Stomach (tissue), 9 donors: ENCODE measurements around the gene FAM89A. TPM values are rescaled to one million over a fixed set of nuclear protein-coding genes. Genes with fewer than 3 reads are reported as not detected.
A peak's percentile ranks its signal among the peaks of the same experiment; 100 is the strongest.

ENCODE experiments used
- DNase-seq, 2 donors: peaks; one replicate each; pipeline versions ENCODE4 v3.0.0 to v3.0.0-alpha.2; 2013 to 2019
- H3K27ac ChIP-seq, 5 donors: fragments of 200-600 bp in 4 of 5; sonication (generic) in 4 of 5; one replicate each; pipeline ENCODE4 v1.5.1; 2013 to 2019; ENCODE audit warnings: mild to moderate bottlenecking in 1 of 5, moderate library complexity in 1 of 5
- H3K27me3 ChIP-seq, 3 donors: fragments of 200-600 bp; sonication (generic); one replicate each; pipeline ENCODE4 v1.5.1; 2017 to 2019; ENCODE audit warnings: mixed run types in 1 of 3
- H3K36me3 ChIP-seq, 4 donors: fragments of 200-600 bp; sonication (generic); 1 replicate in 3 of 4; 2 replicates in 1 of 4; pipeline ENCODE4 v1.5.1; 2016 to 2019
- H3K4me1 ChIP-seq, 4 donors: fragments of 200-600 bp; sonication (generic); one replicate each; pipeline ENCODE4 v1.5.1; 2016 to 2019
- H3K4me3 ChIP-seq, 4 donors: fragments of 200-600 bp; sonication (generic) in 3 of 4; one replicate each; pipeline ENCODE4 v1.5.1; 2016 to 2019; ENCODE audit warnings: mild to moderate bottlenecking in 1 of 4
- H3K9me3 ChIP-seq, 4 donors: fragments of 200-600 bp; sonication (generic); one replicate each; pipeline ENCODE4 v1.5.1; 2016 to 2019
- CTCF ChIP-seq, 7 experiments: fragments of 450-650 bp in 4 of 7; fragments of 200-600 bp in 3 of 7; sonication (generic) in 3 of 7; IDR thresholded peaks; one replicate each; pipeline ENCODE4 v1.5.1; 2016 to 2019; ENCODE audit warnings: antibody characterized with exemption in 7 of 7, control low read depth in 2 of 7, mild to moderate bottlenecking in 1 of 7
- EP300 ChIP-seq: sonication (generic); formaldehyde crosslinking; IDR thresholded peaks from one replicate; pipeline ENCODE4 v1.6.1; 2017; ENCODE audit warnings: antibody characterized with exemption
- POLR2A ChIP-seq, 4 donors: fragments of 450-650 bp; IDR thresholded peaks; one replicate each; pipeline ENCODE4 v1.6.1; 2016; ENCODE audit warnings: antibody characterized with exemption in 4 of 4, control low read depth in 2 of 4, mild to moderate bottlenecking in 1 of 4, moderate library complexity in 1 of 4
- POLR2AphosphoS5 ChIP-seq, 3 donors: sonication (generic); formaldehyde crosslinking; IDR thresholded peaks; one replicate each; pipeline ENCODE4 v1.6.1; 2016; ENCODE audit warnings: antibody characterized with exemption in 3 of 3
- WGBS, 5 donors: extraction: QIAGEN DNeasy Blood & Tissue Kit in 3 of 5; methylation state at CpG; one replicate each; pipeline versions ENCODE4 v1.1.5 to v1.1.7; 2013 to 2018; 5-methylcytosine and 5-hydroxymethylcytosine counted together
- intact Hi-C: fragments of 100-400 bp; cut with DNase I; formaldehyde crosslinking; loops from one replicate; pipeline ENCODE4 v1.15.1; 2023; ENCODE audit warnings: low total_unique reads
- polyA plus RNA-seq, 3 donors: library from polyadenylated mRNA; stranded (reverse); fragments of 200-250 nt; gene quantifications; one replicate each; pipeline ENCODE4 v1.2.3, GENCODE V29; 2013
- total RNA-seq, 5 donors: library from RNA; depleted of rRNA; stranded (reverse); fragments of >200 nt; gene quantifications; one replicate each; pipeline versions ENCODE4 v1.1.0 to v1.2.3, GENCODE V29; 2014 to 2016
- donor health status: healthy with polysubstance abuse.
- donor health status: Bipolar disorder and iron deficiency.
- donor health status: healthy.

Gene FAM89A
- total and polyA plus RNA-seq, 8 donors: 0.89 to 31.9 (median 20.0) TPM

- intact Hi-C loops: no loop called here
- no peaks in the 10 kb centered on the region for H3K27me3 ChIP-seq
- H3K9me3 ChIP-seq: no peaks in the 10 kb centered on the region
- peaks cover under 1 to 13% (median 8%) of the 10 kb centered on the region in 4 donors for H3K4me1 ChIP-seq
- 55 to 66% (median 60%) methylated on average over 8 of the region's 8 CpGs for WGBS, 5 donors
- TF ChIP-seq EP300: no peak
- TF ChIP-seq POLR2AphosphoS5 (IDR thresholded peaks at IDR 0.05): no peak
- TF ChIP-seq CTCF (IDR thresholded peaks at IDR 0.05): no peak
- TF ChIP-seq POLR2A (IDR thresholded peaks at IDR 0.05): no peak
- DNase-seq: peak in 1 of 2 donors; percentile 15
- no peak overlapping the region for H3K4me3 ChIP-seq
- no peak overlapping the region for H3K27ac ChIP-seq
- H3K36me3 ChIP-seq: no peaks in the 10 kb centered on the region
Measured at GRCh38 chr1:231058416-231059109, 18.5 kb upstream of the FAM89A start.

GRCh38 chr1:231057410-231057809 lies 17.4 kb upstream of the FAM89A start:
- DNase-seq: no peak
- H3K36me3 ChIP-seq: no peaks in the 10 kb centered on the region
- H3K27me3 ChIP-seq: no peaks in the 10 kb centered on the region
- H3K9me3 ChIP-seq: no peaks in the 10 kb centered on the region
- TF ChIP-seq POLR2AphosphoS5 (IDR thresholded peaks at IDR 0.05) (no peak), CTCF (IDR thresholded peaks at IDR 0.05) (no peak), POLR2A (IDR thresholded peaks at IDR 0.05) (no peak), EP300 (no peak)
- H3K27ac ChIP-seq: no peak overlapping the region
- intact Hi-C loops: no loop called here
- no peak overlapping the region for H3K4me3 ChIP-seq
- 79 to 95% (median 86%) methylated on average over 3 of the region's 3 CpGs for WGBS, 5 donors
- H3K4me1 ChIP-seq: peaks cover 9 to 22% (median 16%) of the 10 kb centered on the region in 4 donors

GRCh38 chr1:231055271-231055670 lies 15.2 kb upstream of the FAM89A start:
- intact Hi-C loops: no loop called here
- DNase-seq: no peak

GRCh38 chr1:231053493-231054162 lies 13.6 kb upstream of the FAM89A start:
- peak overlapping the region in 2 of 4 donors; percentile 1 to 4 for H3K4me3 ChIP-seq

More at GRCh38 chr1:231055271-231055670, 15.2 kb upstream of the FAM89A start:
- Histone ChIP-seq H3K36me3 (no peaks in the 10 kb centered on the region), H3K4me3 (no peak overlapping the region), H3K27ac (no peak overlapping the region), H3K27me3 (no peaks in the 10 kb centered on the region), H3K4me1 (peaks cover 9 to 22% (median 16%) of the 10 kb centered on the region in 4 donors), H3K9me3 (no peaks in the 10 kb centered on the region)
- TF ChIP-seq EP300: no peak
- TF ChIP-seq POLR2A (IDR thresholded peaks at IDR 0.05): no peak
- no peak for TF ChIP-seq POLR2AphosphoS5 (IDR thresholded peaks at IDR 0.05)
- no peak for TF ChIP-seq CTCF (IDR thresholded peaks at IDR 0.05)

More at GRCh38 chr1:231053493-231054162, 13.6 kb upstream of the FAM89A start:
- peak; percentile 88 to 92 for DNase-seq
- intact Hi-C loops: no loop called here
- TF ChIP-seq POLR2AphosphoS5 (IDR thresholded peaks at IDR 0.05): peak in 2 of 3 donors; percentile 38 to 76
- TF ChIP-seq CTCF (IDR thresholded peaks at IDR 0.05): no peak
- TF ChIP-seq EP300: no peak
- H3K27me3 ChIP-seq: no peaks in the 10 kb centered on the region
- peaks cover 14 to 28% (median 24%) of the 10 kb centered on the region in 4 donors for H3K4me1 ChIP-seq
- no peaks in the 10 kb centered on the region for H3K36me3 ChIP-seq
- H3K9me3 ChIP-seq: no peaks in the 10 kb centered on the region
- WGBS, 5 donors: 1 to 6% (median 2%) methylated on average over 7 of the region's 7 CpGs
- H3K27ac ChIP-seq: peak overlapping the region in 4 of 5 donors; percentile 24 to 67 (median 44)
